Vagina (tissue), 2 donors: Measurements from ENCODE around the gene CACNB1. TPM values are rescaled to one million over a fixed set of nuclear protein-coding genes. Genes with fewer than 3 reads are reported as not detected.

Source experiments
- DNase-seq, 2 donors: peaks; one replicate each; pipeline ENCODE4 v3.0.0-alpha.2; 2017; ENCODE audit errors: extremely low spot score in 2 of 2
- H3K27ac ChIP-seq: fragments of 200-600 bp; sonication (generic); one replicate; pipeline ENCODE4 v1.5.1; 2019
- H3K27me3 ChIP-seq: fragments of 200-600 bp; sonication (generic); one replicate; pipeline ENCODE4 v1.5.1; 2019
- H3K36me3 ChIP-seq, 2 donors: fragments of 200-600 bp; sonication (generic); one replicate each; pipeline ENCODE4 v1.5.1; 2017 to 2019
- H3K4me1 ChIP-seq: fragments of 200-600 bp; sonication (generic); one replicate; pipeline ENCODE4 v1.5.1; 2019
- H3K4me3 ChIP-seq, 2 donors: fragments of 200-600 bp; sonication (generic); 1 replicate in 1 of 2; 2 replicates in 1 of 2; pipeline ENCODE4 v1.5.1; 2016 to 2019
- H3K9me3 ChIP-seq: fragments of 200-600 bp; sonication (generic); one replicate; pipeline ENCODE4 v1.5.1; 2019
- CTCF ChIP-seq, 3 experiments: fragments of 450-650 bp in 2 of 3; fragments of 200-600 bp in 1 of 3; sonication (generic) in 1 of 3; IDR thresholded peaks; one replicate each; pipeline ENCODE4 v1.5.1; 2017 to 2019; ENCODE audit warnings: antibody characterized with exemption in 3 of 3, mild to moderate bottlenecking in 2 of 3, moderate library complexity in 2 of 3
- POLR2A ChIP-seq, 2 donors: fragments of 450-650 bp; IDR thresholded peaks; one replicate each; pipeline ENCODE4 v1.6.1; 2017; ENCODE audit warnings: antibody characterized with exemption in 2 of 2, mild to moderate bottlenecking in 2 of 2, moderate library complexity in 2 of 2
- POLR2AphosphoS5 ChIP-seq, 2 donors: sonication (generic); formaldehyde crosslinking; IDR thresholded peaks; one replicate each; pipeline ENCODE4 v1.9.0; 2017; ENCODE audit warnings: antibody characterized with exemption in 2 of 2, mild to moderate bottlenecking in 2 of 2, low read depth in 1 of 2; ENCODE audit not compliant: insufficient read depth in 1 of 2
- intact Hi-C: fragments of 100-400 bp; cut with DNase I; formaldehyde crosslinking; loops from one replicate; pipeline ENCODE4 v1.15.1; 2023
- total RNA-seq: library from RNA; depleted of rRNA; stranded (reverse); fragments of >200 nt; gene quantifications from one replicate; pipeline ENCODE4 v1.2.3, GENCODE V29; 2016

CACNB1 gene
- total RNA-seq, 1 donor from 2014 or later, result 8.3 TPM

GRCh38 chr17:39150795-39151149, 46.7 kb downstream of the CACNB1 start:
- DNase-seq, result no peak
- H3K27me3 ChIP-seq, result no peaks in the 10 kb centered on the region
- H3K9me3 ChIP-seq, result no peaks in the 10 kb centered on the region
- H3K27ac ChIP-seq, result peak overlapping the region; percentile 100
- intact Hi-C loops, result loop anchor here (5.0 kb wide), 2 partner anchors 78 to 278 kb away; partner anchors contain the start of gene LASP1
- H3K4me1 ChIP-seq, result peaks cover 21% of the 10 kb centered on the region
- H3K4me3 ChIP-seq, result peak overlapping the region; percentile 75 to 88
- H3K36me3 ChIP-seq, result no peaks in the 10 kb centered on the region
- TF ChIP-seq POLR2A (IDR thresholded peaks at IDR 0.05), result no peak
- TF ChIP-seq CTCF (IDR thresholded peaks at IDR 0.05), result no peak
- no peak for TF ChIP-seq POLR2AphosphoS5 (IDR thresholded peaks at IDR 0.05; ENCODE audit: insufficient read depth in 1 of 2, low read depth in 1 of 2)

DNA sequence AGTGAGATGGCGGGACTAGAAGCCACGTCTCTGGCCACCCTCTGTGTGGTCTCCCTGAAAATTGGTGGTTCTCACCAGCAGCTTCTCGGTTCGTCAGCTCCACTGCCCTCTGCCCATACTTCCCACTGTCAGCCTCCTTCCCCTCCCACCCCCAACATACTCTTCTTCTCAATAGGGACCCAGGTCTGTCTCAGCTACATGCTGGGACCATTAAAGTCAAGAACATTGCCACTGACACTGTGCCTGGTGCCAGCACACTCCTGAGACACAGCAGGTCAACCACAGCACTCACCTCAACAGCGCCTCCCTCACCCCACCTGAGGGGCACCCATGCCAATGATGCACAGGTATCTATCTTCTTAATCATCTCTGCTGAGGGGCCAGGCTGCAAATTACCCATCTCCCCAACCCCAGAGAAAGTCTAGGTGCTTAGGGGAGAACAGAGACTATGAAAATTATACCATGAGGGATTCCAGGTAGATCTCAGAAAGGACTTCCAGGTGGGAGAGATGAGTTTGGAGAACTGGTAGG, 47.3 kb downstream of the CACNB1 start:
- DNase-seq, result no peak
- peaks cover 24% of the 10 kb centered on the region for H3K4me1 ChIP-seq
- TF ChIP-seq CTCF (IDR thresholded peaks at IDR 0.05) (no peak), POLR2AphosphoS5 (IDR thresholded peaks at IDR 0.05; ENCODE audit: insufficient read depth in 1 of 2, low read depth in 1 of 2) (no peak), POLR2A (IDR thresholded peaks at IDR 0.05) (no peak)
- H3K27me3 ChIP-seq, result no peaks in the 10 kb centered on the region
- H3K27ac ChIP-seq, result peak overlapping the region; percentile 100
- no peaks in the 10 kb centered on the region for H3K36me3 ChIP-seq
- intact Hi-C loops, result loop anchor here (5.0 kb wide), 2 partner anchors 78 to 278 kb away; partner anchors contain the start of gene LASP1
- H3K9me3 ChIP-seq, result no peaks in the 10 kb centered on the region
- no peak overlapping the region for H3K4me3 ChIP-seq

- H3K36me3 ChIP-seq, result no peaks in the 10 kb centered on the region
- no peak overlapping the region for H3K4me3 ChIP-seq
- no peaks in the 10 kb centered on the region for H3K9me3 ChIP-seq
- intact Hi-C loops, result no loop called here
- TF ChIP-seq CTCF (IDR thresholded peaks at IDR 0.05), result no peak
- no peak for TF ChIP-seq POLR2A (IDR thresholded peaks at IDR 0.05)
- H3K27ac ChIP-seq, result no peak overlapping the region
- H3K27me3 ChIP-seq, result no peaks in the 10 kb centered on the region
- peaks cover 45% of the 10 kb centered on the region for H3K4me1 ChIP-seq
- no peak for DNase-seq
These were observed 50.0 kb downstream of the CACNB1 start for GRCh38 chr17:39147221-39148185.

DNA sequence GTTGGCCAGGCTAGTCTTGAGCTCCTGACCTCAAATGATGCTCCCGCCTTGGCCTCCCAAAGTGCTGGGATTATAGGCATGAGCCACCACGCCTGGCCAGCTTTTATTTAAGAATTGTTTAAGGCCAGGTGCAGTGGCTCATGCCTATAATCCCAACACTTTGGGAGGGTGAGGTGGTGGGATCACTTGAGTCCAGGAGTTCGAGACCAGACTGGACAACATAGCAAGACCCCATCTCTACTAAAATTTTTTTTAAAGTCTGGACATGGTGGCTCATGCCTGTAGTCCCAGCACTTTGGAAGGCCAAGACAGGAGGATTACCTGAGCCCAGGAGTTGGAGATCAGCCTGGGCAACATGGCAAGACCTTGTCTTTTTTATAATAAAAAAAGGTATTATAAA, 51.2 kb downstream of the CACNB1 start:
- no peak for DNase-seq
- Histone ChIP-seq H3K27ac (no peak overlapping the region), H3K27me3 (no peaks in the 10 kb centered on the region), H3K36me3 (no peaks in the 10 kb centered on the region), H3K4me1 (peaks cover 36% of the 10 kb centered on the region), H3K9me3 (no peaks in the 10 kb centered on the region), H3K4me3 (no peak overlapping the region)
- TF ChIP-seq CTCF (IDR thresholded peaks at IDR 0.05) (no peak), POLR2A (IDR thresholded peaks at IDR 0.05) (no peak), POLR2AphosphoS5 (IDR thresholded peaks at IDR 0.05; ENCODE audit: insufficient read depth in 1 of 2, low read depth in 1 of 2) (no peak)
- intact Hi-C loops, result no loop called here

DNA sequence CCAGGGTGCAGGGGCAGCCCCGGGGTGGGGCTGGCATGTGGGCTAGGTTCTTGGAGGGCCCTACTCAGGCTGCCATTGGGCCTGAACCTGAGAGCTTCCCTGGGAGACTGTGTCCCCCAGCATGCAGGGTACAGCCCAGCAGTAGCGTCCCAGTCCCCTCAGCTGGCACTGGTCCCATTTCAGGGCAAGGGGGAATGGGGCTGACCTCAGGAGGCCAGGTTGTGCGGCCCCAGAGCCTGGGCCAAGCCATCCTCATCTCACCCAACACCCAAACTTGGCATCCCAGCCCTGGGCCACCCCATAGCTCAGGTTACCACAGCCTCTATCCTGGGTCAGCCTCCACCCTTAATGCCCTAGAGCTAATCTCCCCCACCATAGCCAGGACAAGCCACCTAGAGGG, 52.3 kb downstream of the CACNB1 start:
- Histone ChIP-seq H3K27ac (peak overlapping the region; percentile 1), H3K9me3 (no peaks in the 10 kb centered on the region), H3K4me3 (no peak overlapping the region), H3K27me3 (no peaks in the 10 kb centered on the region), H3K36me3 (no peaks in the 10 kb centered on the region), H3K4me1 (peaks cover 26% of the 10 kb centered on the region)
- intact Hi-C loops, result no loop called here
- TF ChIP-seq POLR2AphosphoS5 (IDR thresholded peaks at IDR 0.05; ENCODE audit: insufficient read depth in 1 of 2, low read depth in 1 of 2) (no peak), POLR2A (IDR thresholded peaks at IDR 0.05) (no peak), CTCF (IDR thresholded peaks at IDR 0.05) (no peak)
- DNase-seq, result no peak
